MM.1S (cell line): Measurements from ENCODE around the gene KCNJ16.

ENCODE experiments used
- CTCF ChIP-seq: fragments of 300-600 bp; sonication (generic); IDR thresholded peaks from 2 replicates; pipeline ENCODE4 v1.5.1; 2016; ENCODE audit warnings: antibody characterized with exemption, low read length, mixed read lengths
- EZH2 ChIP-seq: fragments of 300-600 bp; sonication (generic); optimal IDR thresholded peaks from 2 replicates; pipeline ENCODE3; 2017; ENCODE audit warnings: low read depth, mild to moderate bottlenecking, antibody characterized with exemption, low read length, mixed read lengths
- EZH2phosphoT487 ChIP-seq: fragments of 300-600 bp; sonication (generic); IDR thresholded peaks from 2 replicates; pipeline ENCODE4 v1.6.1; 2018; ENCODE audit warnings: antibody characterized with exemption, low read length

GRCh38 chr17:70169709-70170597, 94.9 kb downstream of the KCNJ16 start:
- TF ChIP-seq CTCF (no peak), EZH2phosphoT487 (no peak), EZH2 (no peak)
